GM12874 (cell line): ENCODE data around the gene SLC35F6.

Experiments used
- CTCF ChIP-seq: IDR thresholded peaks from 2 replicates; pipeline ENCODE4 v1.5.1; 2011; ENCODE audit warnings: low read depth, mild to moderate bottlenecking, control low read depth, low read length, moderate library complexity; ENCODE audit not compliant: insufficient read depth

SLC35F6 gene

GRCh38 chr2:26805241-26805676 lies 41.2 kb downstream of the SLC35F6 start:
- TF ChIP-seq CTCF = no peak

GRCh38 chr2:26807788-26808460 lies 43.8 kb downstream of the SLC35F6 start:
- no peak for TF ChIP-seq CTCF

- no peak for TF ChIP-seq CTCF
Measured at GRCh38 chr2:26809211-26809610, 45.1 kb downstream of the SLC35F6 start.

GRCh38 chr2:26809876-26810577 lies 45.9 kb downstream of the SLC35F6 start:
- TF ChIP-seq CTCF = no peak

- no peak for TF ChIP-seq CTCF
Measured at GRCh38 chr2:26811261-26811660, 47.2 kb downstream of the SLC35F6 start.

- no peak for TF ChIP-seq CTCF
Measured at GRCh38 chr2:26811791-26812694, 48.0 kb downstream of the SLC35F6 start.

GRCh38 chr2:26812731-26813130 lies 48.6 kb downstream of the SLC35F6 start:
- TF ChIP-seq CTCF = no peak
